Frontal cortex (tissue), 4 donors: ENCODE results near the gene PCGF3. TPM values are rescaled to one million over a fixed set of nuclear protein-coding genes. Genes with fewer than 3 reads are reported as not detected.
"Not testable (repeated sequence)": the region's sequence is repeated elsewhere in the genome, so short reads cannot be mapped to it uniquely, and the experiment has no call there.

Experiments used
- DNase-seq, 2 donors: peaks; one replicate each; pipeline ENCODE4 v3.0.0; 2012; ENCODE audit warnings: low spot score in 2 of 2
- FAIRE-seq: peaks from 2 replicates; lab custom pipeline; 2012; peaks lifted over from hg19 to GRCh38; lab: Jason Lieb, UNC
- total RNA-seq: library from RNA; depleted of rRNA; stranded (reverse); fragments of >200 nt; gene quantifications from one replicate; pipeline ENCODE4 v1.2.3, GENCODE V29; 2014
- donor health status: control.
- donor health status: control.
- donor health status: control.

PCGF3 gene
- total RNA-seq, 1 donor from 2014 or later, result 62.8 TPM

- FAIRE-seq, result no peak
- DNase-seq, result no peak
Observed at GRCh38 chr4:733631-733980, 28.0 kb downstream of the PCGF3 start.

GRCh38 chr4:734075-734474 is 28.4 kb downstream of the PCGF3 start:
- DNase-seq (no peak), FAIRE-seq (no peak)

- FAIRE-seq (no peak), DNase-seq (no peak)
Observed at GRCh38 chr4:734951-735350, 29.3 kb downstream of the PCGF3 start.

DNA sequence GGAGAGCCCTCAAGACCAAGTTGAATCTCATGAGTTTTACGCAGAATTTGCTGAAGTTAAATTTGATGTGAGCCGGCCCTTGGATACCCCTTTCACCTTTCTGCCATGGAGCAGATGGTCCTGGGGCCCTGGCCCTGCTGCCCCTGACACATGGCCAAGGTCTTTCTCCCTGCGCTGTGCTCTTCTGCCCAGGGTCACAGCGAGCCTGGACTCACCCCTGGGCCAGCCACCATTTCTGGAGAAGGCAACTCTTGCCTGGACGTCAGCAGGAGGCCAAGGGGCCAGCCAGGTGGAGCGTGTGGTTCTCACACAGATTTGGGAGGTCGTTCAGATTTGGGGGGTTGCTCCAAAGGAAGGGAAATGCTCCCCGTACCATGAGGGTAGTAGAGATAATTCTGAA is 30.0 kb downstream of the PCGF3 start:
- FAIRE-seq, result no peak
- no peak for DNase-seq

DNA sequence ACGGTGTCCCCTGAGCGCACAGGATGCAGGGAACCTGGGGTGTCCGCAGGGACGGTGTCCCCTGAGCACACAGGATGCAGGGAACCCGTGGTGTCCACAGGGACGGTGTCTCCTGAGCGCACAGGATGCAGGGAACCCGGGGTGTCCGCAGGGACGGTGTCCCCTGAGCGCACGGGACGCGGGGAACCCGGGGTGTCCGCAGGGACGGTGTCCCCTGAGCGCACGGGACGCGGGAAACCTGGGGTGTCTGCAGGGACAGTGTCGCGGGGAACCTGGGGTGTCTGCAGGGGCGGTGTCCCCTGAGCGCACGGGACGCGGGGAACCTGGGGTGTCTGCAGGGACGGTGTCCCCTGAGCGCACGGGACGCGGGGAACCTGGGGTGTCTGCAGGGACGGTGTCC is 30.9 kb downstream of the PCGF3 start:
- DNase-seq, FAIRE-seq: not testable (repeated sequence)

GRCh38 chr4:738781-739280 is 33.2 kb downstream of the PCGF3 start:
- FAIRE-seq (no peak), DNase-seq (no peak)

DNA sequence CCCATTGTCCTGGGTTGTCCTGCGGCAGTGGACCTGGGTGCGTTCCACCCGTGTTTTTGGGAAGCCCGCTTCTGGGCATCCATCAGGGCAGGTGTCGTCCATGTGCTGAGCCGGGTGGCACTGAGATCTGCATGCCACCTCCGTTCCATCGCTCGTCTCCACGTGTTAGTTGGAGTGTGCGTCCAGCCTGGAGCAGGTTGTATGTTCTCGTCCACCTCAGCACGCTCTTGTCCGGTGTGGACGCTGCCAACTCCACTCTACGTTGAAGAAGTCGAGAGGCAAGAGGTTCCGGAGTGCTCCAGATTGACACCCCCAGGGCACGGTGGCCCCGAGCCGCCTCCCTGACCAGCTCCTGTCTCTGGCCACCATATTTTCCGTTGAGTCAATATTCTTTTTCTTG is 33.9 kb downstream of the PCGF3 start:
- DNase-seq (no peak), FAIRE-seq (no peak)

- DNase-seq (no peak), FAIRE-seq (no peak)
Observed at GRCh38 chr4:740011-740410, 34.4 kb downstream of the PCGF3 start.

DNA sequence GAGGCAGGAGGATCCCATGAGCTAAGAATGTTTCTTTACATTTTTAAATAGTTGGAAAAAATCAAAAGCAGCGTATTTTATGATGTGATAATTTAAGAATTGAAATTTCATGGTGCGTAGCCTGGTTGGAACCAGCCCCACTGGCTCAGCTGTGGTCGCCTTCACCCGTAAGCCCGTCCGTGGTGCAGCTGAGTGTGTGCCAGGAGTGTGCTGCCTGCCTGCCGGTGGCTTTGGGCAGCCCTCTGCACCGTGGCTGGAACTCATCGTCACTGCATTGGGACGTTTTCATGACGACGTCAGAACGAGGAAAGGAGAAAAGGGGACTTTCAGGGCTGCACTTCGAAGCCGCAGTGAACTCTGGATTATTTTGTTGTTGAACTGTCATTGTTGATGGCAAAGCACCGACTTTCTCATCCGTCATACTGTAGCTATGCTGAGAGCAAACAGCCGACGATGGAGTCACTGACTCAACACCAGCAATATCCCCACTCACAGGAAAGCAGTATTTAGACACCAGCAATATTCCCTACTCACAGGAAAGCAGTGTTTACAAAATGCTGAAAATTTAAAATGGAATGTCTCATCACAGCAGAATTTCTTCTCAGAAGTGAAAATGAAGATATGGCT is 35.1 kb downstream of the PCGF3 start:
- FAIRE-seq (no peak), DNase-seq (no peak)

DNA sequence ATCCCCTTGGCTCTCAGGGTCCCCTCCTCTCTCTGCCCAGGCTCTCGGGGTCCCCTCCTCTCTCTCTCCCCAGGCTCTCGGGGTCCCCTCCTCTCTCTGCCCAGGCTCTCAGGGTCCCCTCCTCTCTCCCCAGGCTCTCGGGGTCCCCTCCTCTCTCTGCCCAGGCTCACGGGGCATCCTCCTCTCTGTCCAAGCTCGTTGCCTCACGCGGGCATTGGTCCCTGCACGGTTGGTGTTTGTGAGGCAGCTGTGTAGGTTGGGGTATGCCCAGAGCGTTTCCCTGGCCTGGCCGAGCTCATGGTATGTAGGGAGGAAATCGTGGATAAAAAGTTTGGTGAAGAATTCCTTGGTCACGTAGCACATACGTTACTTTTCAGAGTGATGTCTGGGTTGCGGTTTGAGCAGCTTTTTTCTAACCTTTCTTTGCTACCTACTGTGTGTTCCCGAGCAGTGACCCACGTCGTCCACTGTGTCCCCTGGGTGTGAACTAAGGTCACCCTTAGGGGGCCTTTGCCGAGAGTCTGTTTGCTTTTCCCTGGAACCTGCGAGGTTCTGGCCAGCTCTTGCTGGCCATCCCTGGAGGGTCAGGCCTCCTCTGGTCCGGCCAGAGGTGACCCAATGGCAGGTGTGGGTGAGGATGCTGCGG is 36.6 kb downstream of the PCGF3 start:
- no peak for FAIRE-seq
- DNase-seq, result no peak

DNA sequence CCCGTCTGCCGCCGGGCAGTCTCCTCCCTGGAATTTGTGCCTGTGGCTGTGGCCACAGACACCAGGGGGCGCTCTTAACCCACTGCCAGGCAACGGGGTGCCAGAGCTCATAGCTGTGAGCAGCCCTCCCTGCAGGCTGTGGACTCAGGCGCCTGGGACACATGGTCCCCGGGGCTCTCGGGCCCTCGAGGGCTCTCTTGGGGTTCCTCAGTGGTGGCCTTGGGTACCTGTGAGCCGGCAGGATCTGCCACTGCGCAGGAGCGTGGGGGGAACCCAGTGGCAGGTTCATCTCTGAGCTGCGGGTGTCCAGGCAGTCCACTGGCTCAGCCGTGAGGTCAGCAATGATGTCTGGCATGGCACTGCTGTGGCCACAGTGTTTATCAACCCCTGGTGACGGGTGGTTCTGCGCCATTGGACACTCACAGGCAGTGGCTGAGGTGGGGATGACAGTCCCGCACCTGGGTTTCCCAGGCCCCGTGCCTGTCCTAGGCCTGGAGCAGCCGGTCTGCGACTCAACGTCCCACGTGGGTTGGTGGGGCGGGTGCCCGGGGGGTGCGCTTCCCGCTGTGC is 37.2 kb downstream of the PCGF3 start:
- peak; percentile 75 to 84 for DNase-seq
- no peak for FAIRE-seq

GRCh38 chr4:743463-744211 is 38.0 kb downstream of the PCGF3 start:
- FAIRE-seq (no peak), DNase-seq (no peak)

DNA sequence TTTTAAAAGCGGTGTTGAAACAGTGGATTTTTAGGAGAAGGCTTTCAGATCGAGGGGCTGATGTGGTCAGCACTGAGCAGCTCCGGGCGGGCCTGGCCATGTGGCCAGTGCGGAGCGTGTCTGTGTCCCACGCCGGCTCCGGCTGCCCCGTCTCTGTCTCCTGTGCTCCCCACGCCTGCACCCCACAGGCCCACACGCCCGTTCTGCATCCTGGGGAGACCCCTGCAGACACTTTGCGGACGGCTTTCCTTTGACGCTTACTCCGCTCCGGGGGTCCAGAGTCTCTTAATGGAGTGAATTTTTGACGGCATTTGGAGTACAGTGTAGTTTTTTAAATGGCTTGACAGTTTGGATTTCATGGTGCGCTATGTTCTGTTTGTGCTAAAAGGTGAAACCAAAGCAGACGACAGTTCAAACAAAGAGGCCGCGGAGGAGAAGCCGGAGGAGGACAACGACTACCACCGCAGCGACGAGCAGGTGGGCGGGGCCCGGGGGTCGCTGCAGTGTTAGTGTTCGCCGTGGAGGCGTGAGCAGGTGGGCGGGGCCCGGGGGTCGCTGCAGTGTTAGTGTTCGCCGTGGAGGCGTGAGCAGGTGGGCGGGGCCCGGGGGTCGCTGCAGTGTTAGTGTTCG is 38.7 kb downstream of the PCGF3 start:
- no peak for DNase-seq

DNA sequence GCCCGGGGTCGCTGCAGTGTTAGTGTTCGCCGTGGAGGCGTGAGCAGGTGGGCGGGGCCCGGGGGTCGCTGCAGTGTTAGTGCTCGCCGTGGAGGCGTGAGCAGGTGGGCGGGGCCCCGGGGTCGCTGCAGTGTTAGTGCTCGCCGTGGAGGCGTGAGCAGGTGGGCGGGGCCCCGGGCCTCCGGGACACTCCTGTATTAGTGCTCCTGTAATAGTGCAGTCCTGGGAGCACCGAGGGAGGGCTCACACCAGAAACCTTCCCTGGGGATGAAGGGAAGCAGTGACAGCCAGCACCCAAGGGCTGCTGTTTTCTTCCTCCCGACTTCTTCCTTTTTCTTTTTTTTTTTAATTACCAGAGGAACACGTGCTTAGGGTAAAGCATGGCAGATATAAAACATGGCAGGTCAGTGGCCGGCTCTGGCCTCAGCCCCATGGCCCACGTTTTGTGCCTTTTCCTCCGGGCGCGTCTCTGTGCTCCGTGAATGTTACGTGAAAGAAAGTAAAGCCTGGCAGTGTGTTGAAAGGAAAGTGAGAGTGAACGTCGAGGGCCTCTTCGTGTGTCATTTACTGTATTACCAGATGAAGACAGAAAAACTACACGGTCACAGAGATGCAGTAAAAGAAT is 42.0 kb downstream of the PCGF3 start:
- no peak for FAIRE-seq
- no peak for DNase-seq

More for the DNA sequence above, 38.7 kb downstream of the PCGF3 start:
- FAIRE-seq, result no peak

GRCh38 chr4:748461-748860 is 42.8 kb downstream of the PCGF3 start:
- DNase-seq (no peak), FAIRE-seq (no peak)

DNA sequence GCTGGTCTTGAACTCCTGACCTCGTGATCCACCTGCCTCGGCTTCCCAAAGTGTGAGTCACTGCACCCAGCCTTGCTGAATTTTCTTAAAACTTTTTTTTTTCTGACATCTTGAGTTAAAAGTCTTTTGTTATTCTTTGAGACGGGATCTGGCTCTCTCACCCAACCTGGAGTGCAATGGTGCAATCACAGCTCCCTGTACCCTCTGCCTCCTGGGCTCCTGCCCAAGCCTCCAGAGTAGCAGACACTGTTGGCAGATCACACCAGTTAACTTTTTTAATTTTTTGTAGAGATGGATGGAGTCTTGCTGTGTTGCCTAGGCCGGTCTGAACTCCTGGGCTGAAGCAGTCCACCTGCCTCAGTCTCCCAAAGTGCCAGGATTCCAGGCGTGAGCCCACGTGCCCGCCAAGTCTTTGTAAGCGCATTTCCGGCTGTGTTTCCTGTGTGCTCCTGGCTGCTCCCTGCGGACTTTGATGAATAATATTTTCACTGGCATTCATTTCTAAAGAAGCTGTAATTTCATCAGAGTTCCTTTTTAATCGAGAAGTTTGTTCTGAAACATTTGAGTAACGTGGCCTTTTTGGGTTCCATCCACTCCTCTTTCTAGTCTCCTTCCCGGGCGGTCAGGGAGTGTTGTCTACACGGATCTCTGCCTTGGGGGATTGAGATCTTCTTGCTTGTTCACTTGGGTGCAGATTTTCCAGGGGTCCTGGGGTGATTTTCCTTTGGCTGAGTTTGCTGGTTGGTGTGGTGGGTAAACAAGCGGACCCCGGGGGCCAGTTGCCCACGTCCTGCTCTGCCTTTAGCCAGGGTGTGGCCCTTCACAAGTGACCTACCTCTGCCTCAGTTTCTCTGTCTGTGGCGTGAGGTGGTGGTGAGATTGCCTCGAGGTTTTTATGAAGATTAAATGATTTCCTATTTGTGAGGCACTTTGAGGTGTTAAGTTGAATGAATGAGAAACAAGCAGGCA is 44.4 kb downstream of the PCGF3 start:
- DNase-seq (no peak), FAIRE-seq (no peak)

DNA sequence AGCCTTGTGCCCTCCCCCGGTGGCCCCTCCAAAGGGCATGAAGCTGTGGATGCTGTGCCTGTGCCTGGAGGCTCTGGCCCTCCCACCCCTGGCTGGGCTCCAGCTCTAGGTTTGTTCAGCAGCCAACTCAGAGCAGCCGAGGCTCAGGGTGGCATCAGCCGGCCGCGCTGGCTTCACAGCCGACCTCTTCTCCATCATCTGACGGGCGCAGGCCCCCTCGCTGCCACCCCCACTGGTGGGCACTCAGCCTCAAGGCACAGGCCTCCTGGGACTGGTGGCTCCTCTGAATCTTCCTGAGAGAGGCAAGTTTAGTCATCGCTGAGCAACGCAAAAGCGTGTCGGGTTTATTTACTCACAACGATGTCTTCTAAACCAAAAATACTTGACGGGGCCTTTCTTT is 46.0 kb downstream of the PCGF3 start:
- DNase-seq (no peak), FAIRE-seq (no peak)

DNA sequence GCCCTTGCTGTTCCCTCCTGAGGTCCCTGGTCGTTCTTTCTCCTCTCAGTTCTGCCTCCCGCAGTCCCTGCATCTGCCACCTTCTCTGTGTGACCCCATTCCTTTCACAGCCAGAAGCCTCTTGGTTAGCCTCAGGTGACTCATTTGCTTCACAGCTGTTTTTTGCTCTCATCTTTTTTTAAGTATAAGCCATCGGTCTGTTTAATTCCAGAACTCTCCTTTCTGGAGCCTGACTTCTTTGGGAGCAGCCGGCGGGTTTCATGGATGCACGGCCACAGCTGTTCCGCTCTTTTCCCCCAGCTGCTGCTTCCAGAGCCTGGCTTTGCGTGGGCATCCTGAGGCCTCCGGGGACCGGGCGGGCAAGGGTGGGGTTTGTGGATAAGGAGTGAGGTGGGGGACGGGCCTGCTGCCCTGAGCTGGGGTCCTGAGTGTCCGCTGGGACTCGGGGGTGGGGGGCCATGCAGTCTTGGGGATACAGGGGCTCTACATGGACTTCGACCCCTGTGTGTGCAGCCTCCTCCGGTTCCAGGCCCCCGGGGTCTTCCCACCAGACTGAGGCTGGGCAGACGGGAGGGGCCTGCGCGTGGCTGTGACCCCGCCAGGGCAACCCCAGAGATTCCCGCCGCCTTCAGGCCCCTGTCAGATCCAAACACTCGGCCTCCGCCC is 46.7 kb downstream of the PCGF3 start:
- DNase-seq, result no peak

More for the DNA sequence above, 46.7 kb downstream of the PCGF3 start:
- no peak for FAIRE-seq
